A549 (cell line): ENCODE results near the gene UNC5A. TPM values are rescaled to one million over a fixed set of nuclear protein-coding genes. Genes with fewer than 3 reads are reported as not detected.

Experiments used
- ATAC-seq, 2 experiments: fragments of 200-7000 bp in 1 of 2; fragments of >200 bp in 1 of 2; cut with Nextera tagmentation in 1 of 2; cut with Tn5 transposase in 1 of 2; 3 replicates each; pipeline versions ENCODE4 v1.8.0 to v1.9.1; 2018 to 2020; ENCODE audit warnings: mild to moderate bottlenecking in 1 of 2, moderate library complexity in 1 of 2
- CTCF ChIA-PET: fragments of 300-600 bp; sonication (Branson Sonifier 250); formaldehyde crosslinking; extraction: SDS; loops from one replicate; lab custom pipeline; 2021; ENCODE audit warnings: antibody characterized with exemption, inconsistent platforms; lab: Yijun Ruan, JAX
- POLR2A ChIA-PET: fragments of 350-600 bp; formaldehyde crosslinking; extraction: SDS; loops from one replicate; lab custom pipeline; 2021; ENCODE audit warnings: antibody characterized with exemption, inconsistent platforms; lab: Yijun Ruan, JAX
- DNase-seq, 2 experiments: peaks; one replicate each; pipeline versions ENCODE4 v3.0.0 to v3.0.0-alpha.2; 2011 to 2016; ENCODE audit warnings: low read depth in 1 of 2, low spot score in 1 of 2
- FAIRE-seq: peaks from 2 replicates; lab custom pipeline; 2011; peaks lifted over from hg19 to GRCh38; lab: Jason Lieb, UNC
- H3K27ac ChIP-seq, 2 experiments: fragments of >200 bp; sonication (Bioruptor Twin); formaldehyde crosslinking; 3 replicates each; pipeline ENCODE4 v1.5.1; 2016 to 2017
- H3K4me1 ChIP-seq: fragments of >200 bp; sonication (Bioruptor Twin); formaldehyde crosslinking; 3 replicates; pipeline ENCODE4 v1.6.1; 2016
- H3K4me2 ChIP-seq: fragments of >200 bp; sonication (Bioruptor Twin); formaldehyde crosslinking; 3 replicates; pipeline ENCODE4 v1.6.1; 2016
- H3K4me3 ChIP-seq: fragments of >200 bp; sonication (Bioruptor Twin); formaldehyde crosslinking; 3 replicates; pipeline ENCODE4 v1.5.1; 2016
- H3K9me3 ChIP-seq: fragments of >200 bp; sonication (Bioruptor Twin); formaldehyde crosslinking; 3 replicates; pipeline ENCODE4 v1.6.1; 2016
- BHLHE40 ChIP-seq: IDR thresholded peaks from 2 replicates; pipeline ENCODE4 v1.6.1; 2012; ENCODE audit warnings: low read depth, low read length, inconsistent platforms
- CBX2 ChIP-seq: fragments of 200-600 bp; sonication (generic); IDR thresholded peaks from 2 replicates; pipeline ENCODE4 v1.6.1; 2016; ENCODE audit warnings: low read depth, mild to moderate bottlenecking, borderline replicate concordance
- CBX8 ChIP-seq: fragments of 200-600 bp; sonication (generic); IDR thresholded peaks from 2 replicates; pipeline ENCODE4 v1.6.1; 2016
- CEBPB ChIP-seq, 2 experiments: fragments of >200 bp in 1 of 2; sonication (Bioruptor Twin) in 1 of 2; formaldehyde crosslinking in 1 of 2; IDR thresholded peaks; 2 replicates each; pipeline ENCODE4 v1.6.1; 2012 to 2016
- EHF ChIP-seq: fragments of 250-450 bp; sonication (Bioruptor Pico); IDR thresholded peaks from 2 replicates; pipeline ENCODE4 v1.5.0; 2020; ENCODE audit warnings: mild to moderate bottlenecking
- EHMT2 ChIP-seq: fragments of 200-600 bp; sonication (generic); IDR thresholded peaks from 2 replicates; pipeline ENCODE4 v1.6.1; 2016; ENCODE audit warnings: antibody characterized with exemption, low read depth, mild to moderate bottlenecking, moderate library complexity
- EP300 ChIP-seq, 2 experiments: fragments of >200 bp; sonication (Bioruptor Twin); formaldehyde crosslinking; IDR thresholded peaks; 2 replicates in 1 of 2; 3 replicates in 1 of 2; pipeline ENCODE4 v1.6.1; 2016 to 2017
- FOSL2 ChIP-seq, 2 experiments: fragments of 450-650 bp in 1 of 2; fragments of >200 bp in 1 of 2; sonication (Bioruptor Twin) in 1 of 2; formaldehyde crosslinking; IDR thresholded peaks; 2 replicates each; pipeline versions ENCODE4 v1.5.0 to v1.6.1; 2016 to 2020; ENCODE audit warnings: mild to moderate bottlenecking in 1 of 2, moderate library complexity in 1 of 2
- FOXS1 ChIP-seq: fragments of 250-450 bp; sonication (Bioruptor Pico); IDR thresholded peaks from 2 replicates; pipeline ENCODE4 v1.5.0; 2020; ENCODE audit warnings: mild to moderate bottlenecking, moderate library complexity
- GATA3 ChIP-seq: IDR thresholded peaks from 2 replicates; pipeline ENCODE4 v1.6.1; 2012; ENCODE audit warnings: borderline replicate concordance
- HDAC2 ChIP-seq: fragments of 200-600 bp; sonication (generic); IDR thresholded peaks from 2 replicates; pipeline ENCODE4 v1.6.1; 2016
- HEYL ChIP-seq: fragments of 250-450 bp; sonication (Bioruptor Pico); IDR thresholded peaks from 2 replicates; pipeline ENCODE4 v1.8.0; 2021; ENCODE audit warnings: mild to moderate bottlenecking, moderate library complexity
- HOXB5 ChIP-seq: fragments of 250-450 bp; sonication (Bioruptor Pico); IDR thresholded peaks from 2 replicates; pipeline ENCODE4 v1.5.0; 2020; ENCODE audit warnings: mild to moderate bottlenecking, moderate library complexity
- JUN ChIP-seq, 2 experiments: fragments of >200 bp; sonication (Bioruptor Twin); formaldehyde crosslinking; IDR thresholded peaks; 2 replicates in 1 of 2; 3 replicates in 1 of 2; pipeline ENCODE4 v1.6.1; 2016 to 2017
- JUNB ChIP-seq: fragments of >200 bp; sonication (Bioruptor Twin); formaldehyde crosslinking; IDR thresholded peaks from 2 replicates; pipeline ENCODE4 v1.6.1; 2016
- KDM5A ChIP-seq: fragments of 200-600 bp; sonication (generic); IDR thresholded peaks from 2 replicates; pipeline ENCODE4 v1.6.1; 2016; ENCODE audit warnings: antibody characterized with exemption, mild to moderate bottlenecking
- MAFK ChIP-seq: fragments of 450-650 bp; IDR thresholded peaks from 2 replicates; pipeline ENCODE4 v1.6.1; 2014; ENCODE audit not compliant: partially characterized antibody
- NPAS2 ChIP-seq: fragments of 250-450 bp; sonication (Bioruptor Pico); IDR thresholded peaks from 2 replicates; pipeline ENCODE4 v1.8.0; 2022; ENCODE audit warnings: mild to moderate bottlenecking, moderate library complexity, borderline replicate concordance
- NR3C1 ChIP-seq: fragments of >200 bp; sonication (Bioruptor Twin); formaldehyde crosslinking; IDR thresholded peaks from 3 replicates; pipeline ENCODE4 v1.6.1; 2017
- PHF8 ChIP-seq: fragments of 200-600 bp; sonication (generic); IDR thresholded peaks from 2 replicates; pipeline ENCODE4 v1.6.1; 2016; ENCODE audit warnings: low read depth, mild to moderate bottlenecking, antibody characterized with exemption, moderate library complexity, borderline replicate concordance
- POLR2AphosphoS2 ChIP-seq: conservative IDR thresholded peaks from 2 replicates; pipeline ENCODE4 v1.6.1; 2012; ENCODE audit warnings: low read length, improper control_type of control experiment, inconsistent platforms
- SREBF2 ChIP-seq: fragments of 450-650 bp; IDR thresholded peaks from 2 replicates; pipeline ENCODE4 v1.6.1; 2014; ENCODE audit warnings: mild to moderate bottlenecking, moderate library complexity
- TFCP2L1 ChIP-seq: fragments of 250-450 bp; sonication (Bioruptor Pico); IDR thresholded peaks from 2 replicates; pipeline ENCODE4 v1.5.0; 2021; ENCODE audit warnings: mild to moderate bottlenecking
- TP53 ChIP-seq: fragments of 250-450 bp; sonication (Bioruptor Pico); IDR thresholded peaks from 2 replicates; pipeline ENCODE4 v1.5.0; 2021; ENCODE audit warnings: mild to moderate bottlenecking, moderate library complexity
- WGBS: methylation state at CpG from one replicate; pipeline ENCODE4 v1.1.6; 2017; ENCODE audit errors: missing lambda C conversion rate; 5-methylcytosine and 5-hydroxymethylcytosine counted together
- polyA plus RNA-seq, 4 experiments: library from polyadenylated mRNA; depleted of rRNA in 3 of 4; stranded (reverse); fragments of >200 nt; fragmentation: RNase III in 1 of 4; extraction: RNeasy Plus Mini Kit Qiagen cat#74134 plus additional on column Dnase treatment in 1 of 4; gene quantifications; 2 replicates in 3 of 4; 3 replicates in 1 of 4; pipeline ENCODE4 v1.2.3, GENCODE V29; 2011 to 2017
- TF ChIP-seq, protein P1 (sequence below): fragments of 200-600 bp; sonication (generic); IDR thresholded peaks from 2 replicates; pipeline ENCODE4 v1.6.1; 2016; ENCODE audit warnings: antibody characterized with exemption, mild to moderate bottlenecking, moderate library complexity
- TF ChIP-seq, protein P2 (sequence below): IDR thresholded peaks from 2 replicates; pipeline ENCODE4 v1.6.1; 2012; ENCODE audit warnings: low read depth, borderline replicate concordance
- TF ChIP-seq, protein P3 (sequence below): fragments of >200 bp; sonication (Bioruptor Twin); formaldehyde crosslinking; IDR thresholded peaks from 2 replicates; pipeline ENCODE4 v1.6.1; 2016
- TF ChIP-seq, protein P4 (sequence below): fragments of 250-450 bp; sonication (Bioruptor Pico); IDR thresholded peaks from 2 replicates; pipeline ENCODE4 v1.5.0; 2020; ENCODE audit warnings: low read depth, mild to moderate bottlenecking, moderate library complexity

UNC5A gene
- polyA plus RNA-seq, 2 of the 4 experiments (the other 2 are of a cell fraction) = 0.03 to 0.14 TPM

DNA sequence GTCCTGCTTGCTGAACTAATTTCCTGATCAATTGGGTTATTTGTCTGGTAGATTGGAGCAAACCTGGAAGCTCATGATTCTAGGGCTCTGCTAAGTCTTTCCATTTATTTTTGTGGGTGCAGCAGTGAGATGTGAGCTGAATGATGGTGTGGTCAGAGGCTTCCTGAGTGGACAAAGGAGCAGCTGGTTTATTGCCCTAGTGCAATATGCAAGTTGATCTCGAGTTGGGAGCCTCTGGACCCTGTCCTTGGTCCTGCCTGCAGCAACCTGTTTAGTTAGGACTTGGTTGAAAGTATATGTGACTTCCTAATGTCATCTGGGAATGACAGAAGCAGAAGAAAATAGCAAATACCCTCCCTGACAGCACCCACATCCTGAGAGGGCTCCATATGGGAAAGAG is 4.2 kb upstream of the UNC5A start:
- Histone ChIP-seq H3K4me1 (peaks cover 10% of the 10 kb centered on the region; the same call in 2 of the 3 replicates), H3K27ac (no peak overlapping the region), H3K4me2 (no peak overlapping the region), H3K4me3 (no peak overlapping the region), H3K9me3 (no peaks in the 10 kb centered on the region)
- ChIA-PET CTCF (interaction anchor here (0.6 kb wide), 1 partner anchor 265 kb away, joined by 4 read pairs; no protein-coding TSS in a partner anchor), POLR2A (no interaction called here)
- DNase-seq (no peak), FAIRE-seq (no peak), ATAC-seq (no peak)
- TF ChIP-seq TFCP2L1 (CRISPR knock-in tag) (no peak), FOXS1 (CRISPR knock-in tag) (no peak), NR3C1 (no peak), HDAC2 (no peak), EHMT2 (peak; percentile 76; the same call in 1 of the 2 replicates), HOXB5 (CRISPR knock-in tag) (no peak), PHF8 (no peak), NPAS2 (no peak), JUNB (no peak), POLR2AphosphoS2 (no peak), CEBPB (IDR thresholded peaks at IDR 0.05) (no peak), MAFK (no peak), GATA3 (no peak), CBX2 (no peak)
- TF ChIP-seq, protein P1, sequence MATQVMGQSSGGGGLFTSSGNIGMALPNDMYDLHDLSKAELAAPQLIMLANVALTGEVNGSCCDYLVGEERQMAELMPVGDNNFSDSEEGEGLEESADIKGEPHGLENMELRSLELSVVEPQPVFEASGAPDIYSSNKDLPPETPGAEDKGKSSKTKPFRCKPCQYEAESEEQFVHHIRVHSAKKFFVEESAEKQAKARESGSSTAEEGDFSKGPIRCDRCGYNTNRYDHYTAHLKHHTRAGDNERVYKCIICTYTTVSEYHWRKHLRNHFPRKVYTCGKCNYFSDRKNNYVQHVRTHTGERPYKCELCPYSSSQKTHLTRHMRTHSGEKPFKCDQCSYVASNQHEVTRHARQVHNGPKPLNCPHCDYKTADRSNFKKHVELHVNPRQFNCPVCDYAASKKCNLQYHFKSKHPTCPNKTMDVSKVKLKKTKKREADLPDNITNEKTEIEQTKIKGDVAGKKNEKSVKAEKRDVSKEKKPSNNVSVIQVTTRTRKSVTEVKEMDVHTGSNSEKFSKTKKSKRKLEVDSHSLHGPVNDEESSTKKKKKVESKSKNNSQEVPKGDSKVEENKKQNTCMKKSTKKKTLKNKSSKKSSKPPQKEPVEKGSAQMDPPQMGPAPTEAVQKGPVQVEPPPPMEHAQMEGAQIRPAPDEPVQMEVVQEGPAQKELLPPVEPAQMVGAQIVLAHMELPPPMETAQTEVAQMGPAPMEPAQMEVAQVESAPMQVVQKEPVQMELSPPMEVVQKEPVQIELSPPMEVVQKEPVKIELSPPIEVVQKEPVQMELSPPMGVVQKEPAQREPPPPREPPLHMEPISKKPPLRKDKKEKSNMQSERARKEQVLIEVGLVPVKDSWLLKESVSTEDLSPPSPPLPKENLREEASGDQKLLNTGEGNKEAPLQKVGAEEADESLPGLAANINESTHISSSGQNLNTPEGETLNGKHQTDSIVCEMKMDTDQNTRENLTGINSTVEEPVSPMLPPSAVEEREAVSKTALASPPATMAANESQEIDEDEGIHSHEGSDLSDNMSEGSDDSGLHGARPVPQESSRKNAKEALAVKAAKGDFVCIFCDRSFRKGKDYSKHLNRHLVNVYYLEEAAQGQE = peak; percentile 88
- TF ChIP-seq, protein P2, sequence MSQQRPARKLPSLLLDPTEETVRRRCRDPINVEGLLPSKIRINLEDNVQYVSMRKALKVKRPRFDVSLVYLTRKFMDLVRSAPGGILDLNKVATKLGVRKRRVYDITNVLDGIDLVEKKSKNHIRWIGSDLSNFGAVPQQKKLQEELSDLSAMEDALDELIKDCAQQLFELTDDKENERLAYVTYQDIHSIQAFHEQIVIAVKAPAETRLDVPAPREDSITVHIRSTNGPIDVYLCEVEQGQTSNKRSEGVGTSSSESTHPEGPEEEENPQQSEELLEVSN = no peak
- WGBS = 7% methylated on average over 1 of the region's 1 CpG

DNA sequence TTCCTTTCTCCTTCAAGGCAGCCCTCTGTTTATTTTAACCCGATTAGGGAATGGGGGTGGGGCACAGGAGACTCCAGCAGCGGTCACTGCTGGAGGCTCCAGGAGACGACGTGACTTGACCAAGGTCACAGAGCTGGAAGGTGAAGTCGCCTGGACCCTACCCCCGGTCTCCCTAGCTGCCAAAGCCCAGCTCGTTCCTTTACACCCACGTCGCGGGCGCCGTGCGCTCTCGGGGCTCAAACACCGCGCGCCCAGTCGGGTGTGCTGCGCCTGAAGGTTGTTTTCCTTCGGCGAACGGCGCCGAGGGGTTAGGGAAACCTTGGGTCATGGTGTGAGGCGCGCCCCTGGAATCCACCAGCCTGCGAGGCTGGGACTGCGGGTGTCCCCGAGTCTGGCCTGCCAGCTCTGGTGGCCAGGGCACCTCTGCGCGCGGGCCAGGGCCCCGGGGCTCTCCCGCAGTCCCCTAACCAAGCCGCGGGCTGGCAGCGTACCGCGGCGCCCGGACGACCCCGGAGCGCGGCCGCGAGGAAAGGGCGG is 747 bp upstream of the UNC5A start:
- POLR2A ChIA-PET = no interaction called here
- Histone ChIP-seq H3K9me3 (no peaks in the 10 kb centered on the region), H3K4me1 (peaks cover 17% of the 10 kb centered on the region; the same call in 2 of the 3 replicates), H3K27ac (peak overlapping the region in 1 of 2 experiments; percentile 80; a peak in 2 of 6 replicates), H3K4me2 (peak overlapping the region; percentile 98), H3K4me3 (peak overlapping the region; percentile 56)
- ATAC-seq = peak in 1 of 2 experiments; percentile 4; a peak in 2 of 6 replicates
- no peak for DNase-seq
- no peak for FAIRE-seq
- CTCF ChIA-PET = interaction anchor here (0.7 to 1.8 kb wide), 3 partner anchors 42 to 152 kb away, joined by 3 to 8 read pairs (median 3); no protein-coding TSS in a partner anchor
- TF ChIP-seq POLR2AphosphoS2 (no peak), EHF (no peak), EP300 (IDR thresholded peaks at IDR 0.05) (no peak), KDM5A (no peak), JUN (IDR thresholded peaks at IDR 0.05) (no peak), CBX8 (no peak), TP53 (CRISPR knock-in tag) (no peak), HEYL (no peak), CEBPB (IDR thresholded peaks at IDR 0.05) (no peak), SREBF2 (no peak), EHMT2 (no peak), BHLHE40 (no peak), JUNB (no peak), FOSL2 (IDR thresholded peaks at IDR 0.05) (no peak), FOSL2 (CRISPR knock-in tag; IDR thresholded peaks at IDR 0.05) (no peak)
- TF ChIP-seq, protein P1 = no peak
- TF ChIP-seq, protein P3, sequence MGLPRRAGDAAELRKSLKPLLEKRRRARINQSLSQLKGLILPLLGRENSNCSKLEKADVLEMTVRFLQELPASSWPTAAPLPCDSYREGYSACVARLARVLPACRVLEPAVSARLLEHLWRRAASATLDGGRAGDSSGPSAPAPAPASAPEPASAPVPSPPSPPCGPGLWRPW = no peak
- TF ChIP-seq, protein P4, sequence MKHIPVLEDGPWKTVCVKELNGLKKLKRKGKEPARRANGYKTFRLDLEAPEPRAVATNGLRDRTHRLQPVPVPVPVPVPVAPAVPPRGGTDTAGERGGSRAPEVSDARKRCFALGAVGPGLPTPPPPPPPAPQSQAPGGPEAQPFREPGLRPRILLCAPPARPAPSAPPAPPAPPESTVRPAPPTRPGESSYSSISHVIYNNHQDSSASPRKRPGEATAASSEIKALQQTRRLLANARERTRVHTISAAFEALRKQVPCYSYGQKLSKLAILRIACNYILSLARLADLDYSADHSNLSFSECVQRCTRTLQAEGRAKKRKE (CRISPR knock-in tag) = no peak
- WGBS = 5% methylated on average over 6 of the region's 48 CpGs
